Epidermal melanocyte (primary cell): Measurements from ENCODE around the gene NAT14.

Source experiments
- DNase-seq: peaks from one replicate; pipeline ENCODE4 v3.0.0; 2011; ENCODE audit warnings: low spot score; ENCODE audit not compliant: insufficient read length

The NAT14 gene

DNA sequence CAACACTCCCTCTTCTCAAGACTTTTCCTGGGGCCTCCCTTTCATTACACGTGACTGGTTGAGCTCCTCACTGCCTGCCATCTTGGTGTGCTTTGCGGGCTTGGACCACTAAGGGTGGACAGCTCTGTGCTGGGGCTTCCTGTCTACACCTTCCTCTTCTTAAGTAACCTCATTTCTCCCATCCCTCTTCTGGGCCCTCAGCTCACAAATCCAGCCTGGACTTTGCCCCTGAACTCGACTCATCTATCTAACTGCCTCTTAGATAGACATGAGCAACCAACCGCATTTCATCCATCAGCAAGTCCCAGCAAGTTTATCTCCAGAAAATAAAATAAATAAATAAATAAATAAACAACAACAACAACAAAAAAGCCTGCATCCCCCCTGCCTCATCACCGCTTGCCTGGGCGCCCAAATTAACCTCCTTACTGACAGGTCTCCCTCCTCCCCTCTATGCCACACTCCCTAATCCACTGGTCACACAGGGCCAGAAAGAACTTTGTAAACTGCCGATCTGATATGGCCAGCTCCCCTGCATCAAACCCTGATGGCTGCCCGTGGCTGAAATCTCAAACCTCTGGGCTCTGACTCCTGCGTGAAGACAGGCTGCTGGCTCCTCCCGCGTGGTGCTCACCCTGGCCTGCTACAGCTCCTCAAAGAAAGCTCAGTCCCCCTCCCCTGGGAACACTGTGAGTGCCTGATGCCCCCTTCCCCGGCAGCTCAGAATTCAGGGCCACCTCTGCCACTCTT lies 31.3 kb upstream of the NAT14 start:
- no peak for DNase-seq

DNA sequence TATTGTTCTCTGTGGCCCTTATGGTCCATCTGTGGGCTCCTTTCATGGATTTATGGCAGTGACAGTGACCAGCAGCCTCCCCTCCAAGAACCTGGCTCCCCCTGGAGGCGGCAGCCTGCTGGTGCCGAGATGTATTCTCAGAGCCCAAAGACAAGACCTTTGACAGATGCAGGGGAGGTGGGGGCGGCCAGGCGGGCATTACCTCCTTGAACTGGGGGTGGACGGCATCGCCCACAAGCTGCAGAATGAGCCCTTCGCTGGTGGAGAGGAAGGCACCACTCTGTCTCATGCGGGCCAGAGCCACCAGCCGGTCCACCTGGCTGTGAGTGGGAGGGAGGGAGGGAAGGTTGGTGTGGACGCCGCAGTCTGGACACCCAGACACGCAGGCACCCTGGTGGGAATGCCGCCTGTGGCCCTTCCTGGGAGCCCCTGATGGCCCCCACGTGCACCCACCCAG lies 30.2 kb upstream of the NAT14 start:
- DNase-seq, result peak; percentile 78

DNA sequence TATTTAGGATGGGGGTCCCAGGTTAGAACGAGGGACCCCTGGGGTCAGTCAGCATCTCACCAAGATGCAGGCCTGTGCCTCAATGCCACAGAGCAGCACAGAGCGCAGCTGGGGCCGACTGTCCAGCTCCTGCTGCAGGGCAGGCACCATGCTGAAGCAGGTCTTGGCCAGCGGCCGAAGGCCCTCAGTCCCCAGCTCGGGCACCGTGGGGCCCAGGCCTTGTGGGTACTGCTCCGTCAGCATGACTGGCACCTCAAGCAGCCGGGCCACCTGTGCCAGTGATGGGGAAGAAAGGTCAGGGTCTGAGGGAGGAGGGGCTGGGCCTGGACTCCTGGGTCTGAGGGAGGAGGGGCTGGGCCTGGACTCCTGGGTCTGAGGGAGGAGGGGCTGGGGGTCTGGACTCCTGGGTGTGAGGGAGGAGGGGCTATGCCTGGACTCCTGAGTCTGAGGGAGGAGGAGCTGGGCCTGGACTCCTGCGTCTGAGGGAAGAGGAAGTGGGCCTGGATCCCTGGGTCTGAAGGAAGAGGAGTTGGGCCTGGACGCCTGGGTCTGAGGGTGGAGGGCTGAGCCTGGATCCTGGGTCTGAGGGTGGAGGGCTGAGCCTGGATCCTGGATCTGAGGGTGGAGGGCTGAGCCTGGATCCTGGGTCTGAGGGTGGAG lies 29.3 kb upstream of the NAT14 start:
- DNase-seq, result no peak

DNA sequence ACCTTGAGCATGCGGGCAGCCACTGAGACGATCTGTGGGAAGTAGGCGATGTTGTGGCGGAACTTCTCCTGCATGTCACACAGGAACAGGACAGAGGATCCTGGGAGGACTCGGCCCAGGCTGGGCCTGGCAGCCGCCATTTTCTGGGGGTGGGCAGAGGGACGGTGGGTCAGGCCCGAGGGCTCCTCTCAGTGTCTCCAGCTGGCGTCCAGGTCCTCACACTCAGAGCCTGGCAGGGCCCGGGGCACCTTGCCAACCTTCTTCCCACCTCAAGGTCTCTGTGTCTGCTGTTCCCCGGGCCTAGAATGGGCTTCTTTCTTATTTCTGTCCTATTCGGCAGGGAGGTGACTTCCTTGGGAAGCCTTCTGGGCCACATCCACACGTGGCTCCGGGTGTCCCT lies 28.6 kb upstream of the NAT14 start:
- DNase-seq, result no peak

DNA sequence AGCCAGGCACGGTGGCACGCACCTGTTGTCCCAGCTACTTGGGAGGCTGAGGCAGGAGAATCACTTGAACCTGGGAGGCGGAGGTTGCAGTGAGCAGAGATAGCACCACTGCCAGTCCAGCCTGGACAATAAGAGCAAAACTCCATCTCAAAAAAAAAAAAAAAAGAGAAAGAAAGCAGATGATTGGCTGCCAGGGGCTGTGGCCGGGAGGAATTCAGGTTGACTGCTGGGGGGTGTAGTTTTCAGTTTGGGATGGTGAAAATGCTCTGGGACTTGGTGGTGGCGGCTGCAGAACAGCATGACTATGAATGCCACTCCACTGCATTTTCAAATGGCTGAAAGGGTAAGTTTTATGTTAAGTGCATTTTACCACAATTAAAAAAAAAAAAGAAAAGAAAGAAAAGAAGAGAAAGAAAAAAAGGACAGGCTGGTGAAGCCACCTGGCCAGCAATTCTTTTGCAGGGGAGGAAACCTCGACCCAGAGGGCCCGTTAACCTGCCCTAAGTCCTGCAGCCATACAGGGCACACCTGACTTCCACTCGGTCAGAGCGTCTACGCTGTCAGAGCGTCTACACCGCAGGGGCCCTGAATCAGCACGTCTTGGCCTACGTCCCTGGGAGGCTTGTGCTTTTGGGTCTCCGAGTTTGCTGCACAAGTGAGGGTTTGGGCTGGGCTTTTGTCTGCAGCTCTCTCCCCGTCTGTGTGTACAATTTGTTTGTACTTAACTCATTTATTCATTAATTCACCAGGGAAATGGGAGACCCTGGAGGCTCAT lies 27.1 kb upstream of the NAT14 start:
- DNase-seq, result no peak

DNA sequence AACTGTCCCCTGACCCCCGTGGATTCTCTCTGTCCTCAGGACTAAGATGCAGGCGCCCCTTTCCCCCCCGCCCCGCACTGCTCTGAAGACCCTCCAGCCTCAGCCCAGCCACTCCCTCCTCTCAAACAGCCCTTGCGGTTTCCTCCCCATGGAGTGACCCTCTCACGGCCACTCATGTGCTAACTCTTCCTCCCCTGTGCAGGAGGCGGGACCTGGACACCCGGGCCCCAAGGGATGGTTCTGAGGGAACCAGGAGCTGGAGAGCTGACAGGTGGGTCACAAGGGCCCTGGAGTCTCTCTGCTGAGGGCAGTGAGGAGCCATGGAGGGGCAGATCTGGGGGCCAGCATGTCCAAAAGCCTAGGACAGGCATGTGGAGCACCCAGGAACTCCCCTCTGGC lies 25.4 kb upstream of the NAT14 start:
- DNase-seq, result no peak

DNA sequence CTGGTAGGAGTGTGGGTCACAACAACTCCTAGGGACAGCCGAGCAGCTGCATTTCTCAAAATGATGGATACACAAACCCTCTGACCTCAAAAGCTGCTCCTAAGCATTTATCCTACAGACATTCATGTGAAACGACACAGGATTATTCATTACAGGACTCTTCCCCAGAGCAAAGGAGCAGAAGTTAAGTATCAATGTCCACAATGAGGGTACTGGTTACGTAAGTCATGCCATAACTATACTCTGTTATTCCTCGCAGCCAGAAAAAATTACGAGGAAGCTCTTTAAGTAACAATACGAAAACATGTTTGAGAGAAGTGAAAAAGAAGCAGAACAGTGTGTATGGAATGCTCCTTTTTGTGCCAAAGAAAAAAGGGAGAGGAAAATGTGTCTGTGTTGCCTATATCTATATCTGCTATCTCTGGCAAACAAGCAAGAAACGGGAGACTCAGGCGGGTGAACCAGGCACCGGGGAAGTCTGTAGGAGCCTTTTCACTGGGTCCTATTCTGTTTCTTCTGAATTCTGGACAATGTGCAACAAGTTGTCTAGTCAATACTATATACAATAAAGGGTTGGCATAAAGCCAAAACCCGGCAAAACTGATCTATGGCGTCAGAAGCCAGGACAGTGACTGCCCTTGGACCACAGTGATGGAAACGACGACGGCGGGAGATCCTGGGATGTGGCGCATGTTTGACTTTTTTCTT lies 24.9 kb upstream of the NAT14 start:
- no peak for DNase-seq

DNA sequence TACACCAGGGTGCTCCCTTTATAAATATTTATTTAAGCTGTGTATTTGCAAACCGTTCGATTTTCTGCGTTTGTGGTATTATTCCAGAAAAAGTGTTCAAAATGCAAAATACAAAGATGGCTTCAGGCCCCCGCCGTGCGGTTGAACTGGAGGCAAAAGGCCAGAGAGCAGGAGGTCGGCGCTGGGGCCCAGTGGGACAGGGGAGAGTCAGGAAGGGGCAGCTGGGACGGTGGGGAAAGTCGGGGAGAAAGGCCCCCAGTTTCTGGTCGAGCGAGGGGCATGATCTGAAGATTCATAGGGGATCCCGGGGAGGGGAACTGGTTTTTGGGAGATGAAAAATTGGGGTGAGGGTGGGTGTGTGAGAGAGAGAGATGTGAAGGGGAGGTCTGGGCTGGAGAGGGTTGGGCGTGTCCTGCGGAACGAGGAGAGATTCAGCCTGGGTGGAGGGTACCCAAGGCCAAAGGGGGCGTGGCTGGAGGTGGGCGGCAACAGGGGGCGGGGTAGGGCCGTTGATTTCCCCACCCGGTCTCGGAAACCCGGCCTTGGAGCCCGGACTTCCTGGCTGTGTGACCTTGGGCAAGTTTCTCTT lies 24.2 kb upstream of the NAT14 start:
- peak; percentile 74 for DNase-seq

DNA sequence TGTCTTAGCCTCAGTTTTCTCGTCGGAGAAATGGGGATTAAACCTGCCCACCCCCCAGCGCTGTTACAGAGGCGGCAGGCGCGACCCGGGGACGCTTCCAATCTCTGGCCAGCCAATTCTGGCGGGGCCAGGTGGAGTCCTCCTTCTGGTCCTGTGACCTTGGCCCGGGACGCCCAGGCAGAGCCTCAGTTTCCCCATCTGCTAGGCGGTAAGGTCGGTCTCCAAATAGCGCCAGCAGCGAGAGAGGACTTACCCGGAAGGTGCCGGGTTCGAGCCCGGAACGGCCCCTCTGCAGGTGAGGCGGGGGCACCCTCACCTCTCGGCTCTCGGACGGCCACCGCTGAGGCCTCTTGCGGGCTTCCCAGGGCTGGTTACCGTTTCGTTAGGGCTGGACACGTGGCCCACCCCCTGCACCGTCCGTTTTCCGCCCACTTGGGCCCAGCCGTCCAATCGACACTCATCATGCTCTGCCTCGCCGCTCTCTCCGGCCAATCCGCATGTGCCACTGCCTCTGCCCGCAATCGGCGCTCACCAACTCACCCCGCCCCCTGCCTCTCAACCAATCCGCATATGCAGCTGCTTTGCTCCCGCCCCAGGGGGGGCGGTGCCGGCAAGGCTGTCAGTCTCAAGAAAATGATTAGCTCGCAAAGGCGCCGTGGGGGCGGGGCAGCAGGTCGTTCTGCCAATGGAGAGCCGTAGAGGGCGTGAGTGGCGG lies 23.6 kb upstream of the NAT14 start, which contains the start of gene ISOC2:
ISOC2 (minus strand) TSS at position 384 of the 715 bp plus-strand sequence. CDS start 5,156 bp downstream, outside the sequence.
- peak; percentile 99 for DNase-seq

DNA sequence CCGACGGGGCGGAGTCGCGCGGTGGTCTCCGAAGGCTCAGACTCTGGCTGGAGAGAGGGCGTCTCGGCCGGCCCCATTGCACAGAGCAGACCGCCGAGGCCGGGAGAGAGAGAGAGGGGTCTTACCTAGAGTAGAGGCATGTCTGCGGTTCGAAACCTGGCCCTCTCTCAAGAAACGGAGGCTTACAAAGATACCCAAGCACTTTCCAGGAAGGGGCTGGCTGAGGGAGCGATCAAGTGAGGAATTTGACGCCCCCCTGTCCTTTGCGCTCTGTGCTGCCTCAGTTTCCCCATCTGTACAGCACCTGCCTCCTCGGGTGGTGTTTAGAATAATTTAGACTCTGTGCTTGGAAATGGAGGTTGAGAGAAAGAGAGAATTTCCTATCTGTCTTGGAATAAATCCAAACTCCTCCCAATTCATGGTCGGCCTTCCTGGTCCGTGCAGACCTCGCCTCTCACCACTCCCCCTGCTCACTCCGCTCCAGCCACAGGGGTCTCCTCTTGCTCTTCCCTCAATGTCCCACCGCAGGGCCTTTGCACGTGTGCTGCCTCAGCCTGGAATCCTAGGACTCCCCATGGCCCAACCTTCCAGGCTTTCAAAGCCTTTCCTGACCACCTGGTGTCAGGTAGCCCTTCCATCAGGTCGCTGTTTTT lies 22.9 kb upstream of the NAT14 start:
- DNase-seq, result no peak

DNA sequence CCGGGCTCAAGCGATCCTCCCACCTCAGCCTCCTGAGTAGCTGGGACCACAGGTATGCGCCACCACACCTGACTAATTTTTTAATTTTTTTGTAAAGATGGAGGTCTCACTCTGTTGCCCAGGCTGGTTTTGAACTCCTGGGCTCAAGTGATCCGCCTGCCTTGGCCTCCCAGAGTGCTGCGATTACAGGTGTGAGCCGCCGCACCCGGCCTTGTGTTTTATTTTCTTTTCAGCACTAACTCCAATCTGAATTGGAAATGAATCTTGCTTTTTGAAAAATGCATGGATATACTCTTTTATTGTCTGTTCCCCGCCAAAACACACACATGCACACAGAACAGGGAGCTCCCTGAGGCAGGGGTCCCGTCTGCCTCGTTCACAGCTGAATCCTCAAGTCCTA lies 22.3 kb upstream of the NAT14 start:
- DNase-seq, result no peak

DNA sequence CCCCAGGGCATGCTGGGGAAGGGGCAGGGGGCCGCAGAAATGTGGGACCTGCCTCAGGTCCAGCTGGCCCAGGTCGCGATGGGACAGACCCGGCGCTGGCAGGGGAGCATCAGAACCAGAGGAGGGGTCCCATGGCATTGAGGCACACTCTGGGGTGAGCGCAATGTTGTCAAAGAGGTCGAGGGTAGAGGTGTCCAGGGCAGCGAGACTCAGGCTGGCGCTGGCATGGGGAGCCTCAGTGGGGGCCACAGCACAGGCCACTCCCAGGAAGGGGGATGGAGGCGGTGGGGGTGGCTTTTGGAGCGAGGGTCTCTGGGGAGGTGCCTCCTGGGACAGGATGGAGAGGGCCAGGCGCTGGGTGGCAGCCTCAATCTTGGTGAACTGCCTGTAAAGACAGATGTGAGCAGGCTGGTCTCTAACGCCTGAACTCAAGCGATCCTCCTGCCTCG lies 21.4 kb upstream of the NAT14 start:
- no peak for DNase-seq

DNA sequence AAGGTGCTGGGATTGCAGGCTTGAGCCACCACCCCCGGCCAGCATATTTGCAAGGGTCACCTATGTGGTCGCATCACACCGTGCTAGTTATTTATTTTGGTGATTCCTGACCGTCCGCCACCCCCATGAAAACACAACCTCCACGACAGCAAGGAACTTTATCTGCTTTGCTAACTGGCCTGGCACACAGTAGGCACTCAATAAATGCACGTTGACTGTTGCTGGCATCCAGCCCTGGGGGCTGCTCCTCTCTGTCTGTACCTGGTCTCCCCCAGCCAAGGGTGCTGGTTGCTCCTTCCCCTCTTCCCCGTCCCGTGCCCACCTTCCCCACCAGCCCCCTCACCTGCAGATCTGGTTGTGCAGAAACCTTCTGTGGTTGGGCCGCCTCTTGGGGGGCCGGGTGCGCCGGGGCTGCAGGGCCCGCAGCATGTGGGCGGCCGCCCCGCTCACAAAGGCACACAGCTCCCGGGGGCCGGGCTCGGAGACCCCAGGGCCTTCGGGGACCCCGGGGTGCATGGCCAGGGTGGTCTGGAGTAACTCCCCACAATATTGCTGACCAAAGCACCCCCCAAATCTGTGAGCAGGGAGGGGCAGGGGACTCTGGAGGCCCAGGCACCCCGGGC lies 20.8 kb upstream of the NAT14 start:
- DNase-seq, result no peak

DNA sequence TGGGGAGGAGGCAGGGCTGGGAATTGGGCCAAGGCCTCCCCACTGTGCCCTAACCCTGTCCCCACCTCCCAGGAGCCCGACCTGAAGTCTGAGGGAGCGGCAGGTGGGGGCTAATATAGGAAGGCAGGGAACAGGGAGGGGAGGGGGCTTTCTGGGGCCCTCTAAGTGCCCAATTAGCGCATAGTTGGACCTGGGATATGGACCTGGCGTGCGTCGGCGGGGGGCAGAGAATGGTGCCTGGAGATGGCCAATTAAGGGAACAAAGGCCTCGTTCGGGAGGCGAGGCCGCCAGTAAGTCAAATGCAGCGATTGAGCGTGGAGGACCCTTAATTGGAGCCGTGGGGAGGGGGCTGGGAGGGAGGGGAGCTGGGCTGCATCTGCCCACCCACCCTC lies 20.3 kb upstream of the NAT14 start, which contains the start of gene C19orf85:
C19orf85 (minus strand) TSS at position 90 of the 393 bp plus-strand sequence. CDS start 197 bp downstream, outside the sequence.
- DNase-seq, result no peak

DNA sequence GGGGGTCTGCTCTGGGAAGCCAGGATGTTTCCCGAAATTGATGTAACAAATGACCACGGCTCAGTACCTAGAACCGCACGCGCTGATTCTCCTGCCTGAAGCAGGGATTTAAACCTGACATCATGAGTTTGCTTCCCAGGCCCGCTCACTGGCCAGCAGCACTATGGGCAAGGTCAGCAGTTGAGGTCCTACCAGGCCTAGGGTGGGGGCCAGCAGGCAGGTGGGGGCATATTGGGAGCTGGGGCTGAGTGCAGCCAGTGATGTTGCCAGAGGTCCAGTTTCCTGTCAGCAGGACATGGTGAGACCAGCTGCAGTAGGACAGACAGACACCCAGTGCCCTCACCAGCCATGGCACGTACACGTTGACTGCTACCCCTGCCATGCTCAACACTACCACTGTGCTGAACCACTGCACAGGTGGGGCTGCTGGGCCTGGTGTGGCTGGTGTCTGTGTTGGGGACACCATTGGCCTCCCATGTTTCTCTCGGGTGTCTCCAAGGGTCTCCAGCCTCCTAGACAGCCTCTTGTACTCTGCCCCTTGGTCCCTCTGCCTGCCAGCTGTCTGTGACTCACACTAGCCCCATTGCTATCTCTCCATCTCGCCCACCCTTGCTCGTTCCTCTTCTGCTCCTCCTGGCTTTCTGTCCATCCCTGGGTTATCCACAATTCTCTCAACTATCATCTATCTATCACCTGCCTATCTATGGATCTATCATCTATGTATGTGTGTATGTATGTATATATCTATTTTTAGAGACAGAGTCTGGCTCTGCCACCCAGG lies 19.3 kb upstream of the NAT14 start:
- no peak for DNase-seq

DNA sequence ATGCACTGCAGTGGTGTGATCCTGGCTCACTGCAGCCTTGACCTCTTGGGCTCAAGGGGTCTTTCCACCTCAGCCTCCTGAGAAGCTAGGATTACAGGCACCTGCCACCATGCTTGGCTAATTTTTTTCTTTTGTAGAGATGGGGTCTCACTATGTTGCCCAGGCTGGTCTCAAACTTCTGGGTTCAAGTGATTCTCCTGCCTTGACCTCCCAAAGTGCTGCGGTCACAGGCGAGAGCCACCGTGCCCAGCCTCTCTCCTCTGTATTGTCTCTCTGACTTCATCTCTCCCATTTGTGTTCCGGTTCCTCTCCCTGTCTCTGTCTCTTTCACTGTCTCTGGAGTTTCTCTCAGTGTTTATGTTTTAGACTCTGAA lies 18.8 kb upstream of the NAT14 start:
- DNase-seq, result no peak

DNA sequence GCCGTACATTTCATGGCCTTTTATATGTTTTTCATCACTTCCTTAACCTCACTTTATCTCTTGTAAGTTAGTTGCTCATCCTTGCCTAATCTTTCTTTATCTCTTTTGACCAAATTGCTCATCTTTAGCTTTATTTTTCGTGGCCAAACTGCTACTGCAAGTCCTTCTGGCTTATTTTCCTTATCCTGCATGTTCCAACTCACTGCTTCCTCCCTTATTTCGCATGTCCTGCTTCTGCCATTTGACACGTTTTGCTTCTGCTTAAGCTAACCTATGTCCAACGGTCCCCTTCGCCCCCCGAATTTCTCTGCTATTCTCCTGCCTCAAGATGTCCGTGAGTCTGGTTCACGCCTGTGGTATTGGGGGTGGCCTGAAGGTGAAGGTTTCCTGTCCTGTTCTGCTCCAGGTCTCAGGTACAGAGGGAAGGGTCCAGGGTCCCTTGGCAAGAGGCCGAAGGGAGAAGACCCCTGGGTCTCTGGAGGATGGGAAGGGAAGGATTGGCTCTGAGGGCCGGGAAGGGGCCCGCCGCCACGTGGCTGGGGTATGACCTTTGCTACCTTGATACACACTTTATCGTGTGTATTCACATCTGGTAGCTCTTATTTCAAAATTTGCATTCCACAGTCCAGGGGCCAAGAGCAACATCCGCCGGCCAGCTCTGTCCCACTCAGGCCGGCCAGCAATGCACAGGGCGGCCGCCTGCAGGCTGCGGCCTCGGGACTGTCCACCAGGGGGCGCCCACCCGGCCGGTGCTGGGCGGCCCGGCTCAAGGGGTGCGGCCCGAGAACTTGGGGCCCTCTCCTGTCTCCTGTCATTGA lies 17.5 kb upstream of the NAT14 start:
- peak; percentile 71 for DNase-seq

DNA sequence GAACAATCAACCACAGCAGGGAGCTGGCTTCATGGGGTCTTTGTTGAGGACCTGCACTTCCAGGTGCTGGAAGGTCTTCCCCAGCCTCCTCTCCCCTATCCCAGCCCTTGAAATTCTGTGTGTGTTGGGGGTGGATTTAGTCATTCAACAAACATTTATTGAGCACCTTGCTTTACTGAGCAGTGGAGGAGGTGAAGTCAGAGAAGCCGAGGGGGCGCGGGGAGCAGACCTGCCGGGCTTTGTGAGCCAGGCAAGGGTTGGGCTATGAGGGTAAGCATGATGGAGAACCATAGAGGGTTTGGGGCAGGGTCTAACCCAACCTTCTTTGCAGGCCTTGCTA lies 17.0 kb upstream of the NAT14 start:
- no peak for DNase-seq
